Activated CD4-positive, alpha-beta T cell treated with anti-CD3 and anti-CD28 coated beads for 1 hour (primary cell): Measurements from ENCODE around the gene SLMAP.

Experiments
- DNase-seq: peaks from one replicate; pipeline ENCODE4 v3.0.0-alpha.2; 2020

The SLMAP gene

GRCh38 chr3:57972531-57973111 is 216.5 kb downstream of the SLMAP start:
- no peak for DNase-seq

DNA sequence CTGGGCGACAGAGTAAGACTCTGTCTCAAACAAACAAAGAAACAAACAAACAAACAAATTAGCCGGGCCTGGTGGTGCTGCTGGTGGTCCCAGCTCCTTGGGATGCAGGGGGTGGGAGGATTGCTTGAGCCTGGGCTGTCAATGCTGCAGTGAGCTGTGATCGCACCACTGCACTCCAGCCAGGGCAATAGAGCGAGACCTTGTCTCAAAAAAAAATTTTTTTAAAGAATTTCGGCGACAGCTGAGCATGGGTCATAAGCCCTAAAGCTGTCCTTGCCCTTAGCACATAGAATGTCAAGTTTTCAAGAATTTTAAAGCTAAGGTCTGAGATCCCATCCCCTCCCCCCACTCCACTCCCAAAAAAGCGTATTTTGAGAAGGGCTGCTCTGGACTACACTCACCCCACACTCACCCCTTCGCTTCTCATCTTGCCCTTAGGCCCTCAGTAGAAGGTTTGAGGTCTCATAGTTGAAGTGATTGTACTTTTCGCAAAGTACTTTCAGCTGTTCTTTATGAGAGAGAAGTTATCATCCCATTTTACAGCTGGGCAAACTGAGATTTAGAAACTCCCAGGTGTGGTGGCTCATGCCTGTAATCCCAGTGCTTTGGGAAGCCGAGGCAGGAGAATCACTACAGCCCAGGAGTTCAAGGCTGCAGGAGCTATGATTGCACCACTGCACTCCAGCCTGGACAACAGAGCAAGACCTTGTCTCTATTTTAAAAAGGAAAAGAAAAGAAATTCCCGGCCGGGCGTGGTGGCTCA is 217.8 kb downstream of the SLMAP start:
- no peak for DNase-seq

- no peak for DNase-seq
These were observed 218.8 kb downstream of the SLMAP start for GRCh38 chr3:57974796-57975388.

DNA sequence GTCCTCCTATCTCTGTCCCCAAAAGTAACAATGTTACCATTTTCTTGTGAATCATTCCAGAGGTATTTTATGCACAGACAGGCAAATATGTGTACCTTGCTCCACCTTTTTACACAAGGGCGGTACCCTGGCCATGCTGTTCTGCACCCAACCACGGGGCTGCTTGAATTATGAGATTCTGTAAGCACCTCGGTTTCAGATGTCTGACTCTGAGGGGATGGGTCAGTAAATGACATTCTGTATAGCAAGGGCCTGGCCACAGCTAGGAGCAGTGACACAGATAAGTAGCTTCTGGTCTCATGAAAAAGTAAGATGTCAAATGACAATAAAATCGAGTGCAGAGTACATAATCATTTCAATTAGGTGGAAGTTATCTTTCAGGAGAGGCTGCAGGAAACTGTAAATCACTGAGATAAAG is 221.7 kb downstream of the SLMAP start:
- no peak for DNase-seq

GRCh38 chr3:57978316-57978715 is 222.2 kb downstream of the SLMAP start:
- no peak for DNase-seq
